Muscle of leg (tissue), 11 donors: Measurements from ENCODE around the gene NUP58. TPM values are rescaled to one million over a fixed set of nuclear protein-coding genes. Genes with fewer than 3 reads are reported as not detected.

Experiments used
- DNase-seq: peaks from one replicate; pipeline ENCODE4 v3.0.0; 2013
- H3K27ac ChIP-seq: one replicate; pipeline ENCODE4 v1.5.1; 2013; ENCODE audit warnings: mild to moderate bottlenecking, low read length, control low read depth
- H3K27me3 ChIP-seq: one replicate; pipeline ENCODE4 v1.6.1; 2013; ENCODE audit warnings: low read length; ENCODE audit not compliant: control insufficient read depth, insufficient read depth
- H3K36me3 ChIP-seq: one replicate; pipeline ENCODE4 v1.6.1; 2013; ENCODE audit warnings: low read length; ENCODE audit not compliant: control insufficient read depth, insufficient read depth
- H3K4me1 ChIP-seq: one replicate; pipeline ENCODE4 v1.6.1; 2013; ENCODE audit warnings: low read length; ENCODE audit not compliant: control insufficient read depth, insufficient read depth
- H3K4me3 ChIP-seq: one replicate; pipeline ENCODE4 v1.5.1; 2013; ENCODE audit warnings: low read length, control low read depth
- H3K9me3 ChIP-seq: replicated peaks from 2 replicates; pipeline ENCODE4 v1.6.1; 2013; ENCODE audit warnings: low read depth, low read length; ENCODE audit not compliant: control insufficient read depth
- WGBS: methylation state at CpG from one replicate; pipeline ENCODE4 v1.1.5; 2013; ENCODE audit warnings: missing lambda C conversion rate; ENCODE audit not compliant: insufficient coverage; 5-methylcytosine and 5-hydroxymethylcytosine counted together
- polyA plus RNA-seq, 8 donors: library from polyadenylated mRNA; unstranded; fragments of 120-200 nt; gene quantifications; one replicate each; pipeline versions ENCODE4 v1.2.1 to v1.2.3, GENCODE V29; 2013; ENCODE audit warnings: inconsistent platforms in 1 of 8, low replicate concordance in 1 of 8; ENCODE audit not compliant: insufficient read length in 8 of 8, insufficient read depth in 1 of 8
- total RNA-seq: library from RNA; stranded (reverse); fragments of 120-200 nt; gene quantifications from one replicate; pipeline ENCODE4 v1.2.4, GENCODE V29; 2013

Gene NUP58
- total and polyA plus RNA-seq, 9 donors, result 30.8 to 45.0 (median 34.1) TPM

DNA sequence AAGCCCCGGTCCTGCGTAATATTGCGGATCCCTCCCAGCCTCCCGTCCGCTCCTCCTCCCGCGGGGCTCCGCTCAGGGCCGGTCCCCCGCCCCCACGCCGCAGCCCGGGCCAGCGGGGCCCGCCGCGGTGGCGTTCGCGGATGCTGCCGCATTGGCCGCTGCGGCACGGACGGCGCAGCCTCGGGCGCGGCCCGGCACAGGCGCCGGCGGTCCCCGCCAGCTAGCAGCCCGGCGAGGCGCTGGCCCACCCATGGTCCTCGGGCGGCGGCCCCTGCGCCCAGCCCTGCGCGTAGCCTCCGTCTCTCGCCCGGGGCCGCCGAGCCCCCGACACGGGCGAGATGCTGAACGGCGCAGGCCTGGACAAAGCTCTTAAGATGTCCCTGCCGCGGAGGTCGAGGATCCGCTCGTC lies 70.5 kb downstream of the NUP58 start, which contains the start of gene ATP8A2:
Gene ATP8A2, plus strand, starts transcription at position 100 of the 409 bp plus-strand sequence. Its CDS starts 239 bp downstream, at position 339.
- under 1% methylated on average over 48 of the region's 58 CpGs for WGBS
- Histone ChIP-seq H3K27me3 (peaks cover 55% of the 10 kb centered on the region), H3K27ac (no peak within 1 kb of the TSS), H3K4me1 (peaks cover 8% of the 10 kb centered on the region), H3K9me3 (no peaks in the 10 kb centered on the region), H3K36me3 (no peaks in the 10 kb centered on the region), H3K4me3 (peak within 1 kb of the TSS; percentile 19)
- DNase-seq, result no peak

GRCh38 chr13:25372284-25373081 lies 71.1 kb downstream of the NUP58 start:
- Histone ChIP-seq H3K27ac (no peak overlapping the region), H3K9me3 (no peaks in the 10 kb centered on the region), H3K36me3 (no peaks in the 10 kb centered on the region), H3K4me1 (peaks cover 8% of the 10 kb centered on the region), H3K27me3 (peaks cover 55% of the 10 kb centered on the region), H3K4me3 (peak overlapping the region; percentile 19)
- 4% methylated on average over 69 of the region's 82 CpGs for WGBS
- no peak for DNase-seq

- DNase-seq, result peak; percentile 22
- Histone ChIP-seq H3K4me1 (peaks cover 8% of the 10 kb centered on the region), H3K4me3 (no peak overlapping the region)
Observed at GRCh38 chr13:25375727-25376358, 74.4 kb downstream of the NUP58 start.

GRCh38 chr13:25377244-25377962 lies 76.0 kb downstream of the NUP58 start:
- no peaks in the 10 kb centered on the region for H3K36me3 ChIP-seq
- peaks cover 29% of the 10 kb centered on the region for H3K27me3 ChIP-seq

More at GRCh38 chr13:25375727-25376358, 74.4 kb downstream of the NUP58 start:
- Histone ChIP-seq H3K27ac (no peak overlapping the region), H3K27me3 (peaks cover 39% of the 10 kb centered on the region), H3K9me3 (no peaks in the 10 kb centered on the region), H3K36me3 (no peaks in the 10 kb centered on the region)
- WGBS, result 22% methylated on average over 4 of the region's 9 CpGs

DNA sequence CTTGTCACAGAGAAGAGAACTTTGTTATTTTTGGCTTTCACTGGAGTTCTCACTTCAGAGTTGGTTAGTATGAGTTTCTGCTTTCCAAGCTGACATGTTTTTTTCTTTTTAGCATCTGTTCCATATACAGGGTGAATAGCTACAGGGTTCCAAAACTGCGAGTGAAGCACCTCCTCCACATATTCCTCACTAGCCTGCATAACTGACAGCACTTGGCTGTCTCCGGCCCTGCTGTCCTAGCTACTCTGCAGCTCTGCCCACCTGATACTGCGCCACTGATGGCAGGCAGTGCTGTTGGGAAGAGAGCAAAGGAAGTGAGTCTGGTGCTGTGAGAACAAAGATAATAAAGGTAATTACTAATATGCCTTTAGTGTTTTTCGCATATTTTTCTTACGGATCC lies 77.1 kb downstream of the NUP58 start:
- no CpG with 5 or more reads among the region's 5 CpGs for WGBS

More at GRCh38 chr13:25377244-25377962, 76.0 kb downstream of the NUP58 start:
- Histone ChIP-seq H3K4me1 (peaks cover 3% of the 10 kb centered on the region), H3K27ac (no peak overlapping the region), H3K4me3 (no peak overlapping the region), H3K9me3 (no peaks in the 10 kb centered on the region)
- DNase-seq, result no peak
- WGBS, result 81% methylated on average over 4 of the region's 7 CpGs

GRCh38 chr13:25379011-25379410 lies 77.6 kb downstream of the NUP58 start:
- Histone ChIP-seq H3K9me3 (no peaks in the 10 kb centered on the region), H3K27ac (no peak overlapping the region), H3K4me1 (no peaks in the 10 kb centered on the region), H3K27me3 (peaks cover 13% of the 10 kb centered on the region), H3K36me3 (no peaks in the 10 kb centered on the region), H3K4me3 (no peak overlapping the region)
- no peak for DNase-seq
- WGBS, result no CpG with 5 or more reads among the region's 1 CpG

More for the DNA sequence above, 77.1 kb downstream of the NUP58 start:
- H3K4me3 ChIP-seq, result no peak overlapping the region
- no peak for DNase-seq
- no peak overlapping the region for H3K27ac ChIP-seq
- H3K27me3 ChIP-seq, result peaks cover 18% of the 10 kb centered on the region
- no peaks in the 10 kb centered on the region for H3K9me3 ChIP-seq
- no peaks in the 10 kb centered on the region for H3K4me1 ChIP-seq
- H3K36me3 ChIP-seq, result no peaks in the 10 kb centered on the region

DNA sequence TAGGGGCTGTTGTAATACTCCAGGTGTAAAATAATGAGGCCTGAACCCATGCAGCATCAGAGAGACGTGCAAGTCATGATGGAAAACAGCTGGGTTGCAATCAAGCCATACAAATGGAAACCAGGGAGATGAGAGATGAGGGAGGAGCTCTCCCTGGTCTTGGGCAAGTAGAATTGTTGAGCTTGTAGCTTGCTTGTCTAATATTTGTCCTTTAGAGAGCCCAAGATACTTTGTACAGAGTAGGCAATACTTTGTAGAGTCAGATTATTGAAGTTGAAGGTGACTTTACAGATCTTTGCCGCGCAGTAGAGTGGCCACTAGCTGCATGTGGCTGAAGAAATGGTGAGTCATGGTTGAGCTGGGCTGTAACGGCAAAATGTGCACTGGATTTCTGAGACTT lies 78.7 kb downstream of the NUP58 start:
- WGBS, result 22% methylated on average over 1 of the region's 4 CpGs
- Histone ChIP-seq H3K4me1 (no peaks in the 10 kb centered on the region), H3K27ac (no peak overlapping the region), H3K36me3 (no peaks in the 10 kb centered on the region), H3K4me3 (no peak overlapping the region), H3K9me3 (no peaks in the 10 kb centered on the region), H3K27me3 (peaks cover 11% of the 10 kb centered on the region)
- no peak for DNase-seq

DNA sequence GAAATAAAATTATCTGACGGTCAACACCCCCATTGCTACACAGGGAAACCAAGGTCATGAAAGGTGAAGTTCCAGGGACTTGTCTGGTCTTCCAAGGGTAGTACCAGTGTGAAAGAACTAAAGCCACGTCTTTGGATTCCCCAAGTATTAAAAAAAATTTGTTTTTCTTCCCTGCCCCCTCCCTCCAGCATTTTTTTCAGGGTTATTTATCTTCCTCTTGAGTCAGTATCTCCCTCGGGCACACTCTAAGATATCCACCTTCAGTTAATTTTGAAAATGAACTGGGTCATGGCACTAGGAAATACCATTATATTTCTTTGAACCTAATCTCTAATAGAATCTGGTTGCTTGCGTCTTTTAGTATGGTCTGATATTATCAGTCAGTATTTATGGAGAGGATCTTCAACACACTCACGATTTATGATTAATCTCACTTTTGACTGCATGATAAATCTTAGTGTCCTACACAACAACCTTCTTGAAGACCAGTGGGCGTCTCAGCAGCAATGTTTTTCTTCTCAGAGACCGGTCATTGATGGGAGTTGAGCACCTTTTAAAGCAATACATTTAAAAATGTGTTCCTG lies 79.4 kb downstream of the NUP58 start:
- WGBS, result 75% methylated on average over 2 of the region's 7 CpGs

GRCh38 chr13:25384758-25385410 lies 83.5 kb downstream of the NUP58 start:
- no peaks in the 10 kb centered on the region for H3K4me1 ChIP-seq
- no peak overlapping the region for H3K27ac ChIP-seq
- no peak for DNase-seq
- no peak overlapping the region for H3K4me3 ChIP-seq
- peaks cover 5% of the 10 kb centered on the region for H3K27me3 ChIP-seq
- H3K36me3 ChIP-seq, result no peaks in the 10 kb centered on the region
- 26% methylated on average over 2 of the region's 4 CpGs for WGBS
- H3K9me3 ChIP-seq, result no peaks in the 10 kb centered on the region

More for the DNA sequence above, 79.4 kb downstream of the NUP58 start:
- H3K9me3 ChIP-seq, result no peaks in the 10 kb centered on the region
- H3K4me1 ChIP-seq, result no peaks in the 10 kb centered on the region
- no peak overlapping the region for H3K27ac ChIP-seq
- H3K4me3 ChIP-seq, result no peak overlapping the region
- no peaks in the 10 kb centered on the region for H3K36me3 ChIP-seq
- DNase-seq, result no peak
- peaks cover 5% of the 10 kb centered on the region for H3K27me3 ChIP-seq
